ENCODE measurements around the gene MAL.

The MAL gene

DNA sequence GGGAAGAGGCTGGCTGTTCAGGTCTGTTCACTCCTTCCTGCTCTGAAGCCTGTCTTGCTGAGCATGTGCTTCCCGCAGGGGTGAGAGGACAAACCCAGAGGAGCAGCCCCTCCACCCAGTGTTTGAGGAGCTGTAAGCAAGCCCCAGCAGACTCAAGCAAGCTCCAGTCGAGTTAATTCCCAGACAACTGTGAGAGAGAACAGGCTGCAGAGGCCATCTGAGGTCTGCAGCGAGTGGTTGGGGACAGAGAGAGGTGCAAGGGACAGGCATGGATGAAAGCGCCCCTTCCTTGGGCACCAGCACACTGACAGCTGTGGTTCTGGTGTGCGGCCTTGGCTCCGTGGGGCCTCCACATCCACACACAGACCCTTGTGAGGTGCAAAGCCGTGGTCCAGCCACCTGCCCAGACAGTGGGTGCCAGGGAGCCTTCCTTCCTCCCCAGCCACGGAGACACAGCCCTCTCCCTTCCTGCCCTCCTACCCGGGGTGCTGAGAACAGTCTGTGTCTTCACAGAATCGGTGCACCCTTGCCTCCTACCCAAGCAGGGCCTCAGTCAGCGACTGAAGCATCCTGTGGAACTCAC, 36.2 kb downstream of the MAL start:
- Mint-ChIP-seq H3K36me3 (ENCODE audit: low read depth) (no peaks in the 10 kb centered on the region), H3K4me3 (no peak overlapping the region), H3K4me1 (ENCODE audit: low read depth) (peaks cover 21% of the 10 kb centered on the region), H3K27ac (peak overlapping the region; percentile 36), H3K9me3 (no peaks in the 10 kb centered on the region), H3K27me3 (no peaks in the 10 kb centered on the region)

DNA sequence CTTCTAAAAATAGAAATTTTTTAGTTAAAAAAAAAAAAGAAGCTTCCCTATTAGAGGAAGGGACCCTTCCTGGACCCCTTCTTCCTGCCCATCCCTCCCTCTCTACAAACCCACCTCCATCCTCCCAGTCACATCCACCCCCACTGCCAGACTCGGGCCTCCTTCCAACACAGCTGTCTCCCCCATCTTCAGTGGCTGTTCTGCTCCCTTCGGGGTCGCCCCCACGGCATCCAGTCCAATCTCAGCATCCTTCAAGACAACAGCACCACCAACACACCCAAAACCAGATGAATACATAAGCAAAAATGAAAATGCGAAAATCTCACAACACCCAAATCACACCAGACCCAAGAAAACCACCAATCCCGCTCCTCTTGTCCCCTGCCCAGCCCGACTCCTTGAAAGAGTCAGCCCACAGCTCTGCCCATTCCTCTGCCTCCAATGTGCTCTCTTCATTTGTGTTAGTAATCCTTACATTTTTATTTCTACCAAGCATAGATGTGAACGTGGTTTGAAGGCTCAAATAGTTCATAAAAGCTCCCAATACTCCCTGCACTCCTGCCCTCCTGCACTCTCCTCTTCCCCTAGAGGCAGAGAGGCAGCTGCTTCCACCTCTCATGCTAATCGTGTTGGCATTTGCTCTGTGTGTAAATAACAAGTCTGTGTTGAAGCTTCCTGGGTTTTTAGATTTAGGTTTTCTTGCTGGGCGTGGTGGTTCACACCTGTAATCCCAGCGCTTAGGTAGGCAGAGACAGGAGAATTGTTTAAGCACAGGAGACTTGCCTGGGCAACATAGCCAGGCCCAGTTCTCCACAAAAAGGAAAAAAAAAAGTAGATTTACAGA, 37.0 kb downstream of the MAL start:
- H3K4me3 Mint-ChIP-seq = no peak overlapping the region
- peaks cover 21% of the 10 kb centered on the region for H3K4me1 Mint-ChIP-seq (ENCODE audit: low read depth)
- H3K27ac Mint-ChIP-seq = peak overlapping the region; percentile 31
- H3K9me3 Mint-ChIP-seq = no peaks in the 10 kb centered on the region
- H3K27me3 Mint-ChIP-seq = no peaks in the 10 kb centered on the region
- no peaks in the 10 kb centered on the region for H3K36me3 Mint-ChIP-seq (ENCODE audit: low read depth)

DNA sequence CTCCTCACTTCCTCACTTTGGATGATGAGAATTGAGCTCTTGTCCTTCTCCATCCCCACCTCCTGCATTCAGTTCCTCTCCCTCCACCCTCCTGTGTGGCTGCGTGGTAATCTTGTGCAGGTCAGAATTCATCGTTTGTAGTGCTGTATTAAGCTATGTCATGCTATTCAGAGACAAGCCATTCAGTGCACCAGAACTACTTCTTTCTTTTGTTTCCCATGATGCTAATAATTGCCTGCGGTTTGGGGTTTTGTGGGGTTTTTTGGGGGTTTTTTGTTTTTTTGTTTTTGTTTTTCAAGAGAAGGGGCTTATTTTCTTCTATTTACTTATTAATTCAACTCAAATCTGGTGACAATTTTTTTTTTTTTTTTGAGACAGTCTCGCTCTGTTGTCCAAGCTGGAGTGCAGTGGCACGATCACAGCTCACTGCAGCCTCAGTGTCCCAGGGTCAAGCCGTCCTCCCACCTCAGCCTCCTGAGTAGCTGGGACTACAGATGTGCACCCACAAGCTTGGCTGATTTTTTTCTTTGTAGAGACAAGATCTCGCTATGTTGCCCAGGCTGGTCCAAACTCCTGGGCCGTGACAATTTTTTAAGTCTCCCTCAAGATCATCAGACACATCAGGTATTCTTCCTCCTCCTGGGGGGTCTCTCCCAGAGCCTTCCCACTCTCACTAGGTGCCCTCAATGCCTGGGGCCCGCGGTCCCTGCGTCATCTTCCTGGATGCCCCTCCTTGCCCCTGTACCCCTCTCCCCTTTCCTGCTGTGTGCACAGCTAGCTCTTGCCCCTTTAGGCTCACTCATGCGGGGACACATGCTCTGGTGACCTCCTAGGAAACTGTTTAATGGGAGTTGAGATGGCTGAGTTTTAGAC, 37.8 kb downstream of the MAL start:
- peak overlapping the region; percentile 21 for H3K27ac Mint-ChIP-seq
- H3K36me3 Mint-ChIP-seq (ENCODE audit: low read depth) = no peaks in the 10 kb centered on the region
- peaks cover under 1% of the 10 kb centered on the region for H3K9me3 Mint-ChIP-seq
- no peaks in the 10 kb centered on the region for H3K27me3 Mint-ChIP-seq
- peaks cover 21% of the 10 kb centered on the region for H3K4me1 Mint-ChIP-seq (ENCODE audit: low read depth)
- no peak overlapping the region for H3K4me3 Mint-ChIP-seq

DNA sequence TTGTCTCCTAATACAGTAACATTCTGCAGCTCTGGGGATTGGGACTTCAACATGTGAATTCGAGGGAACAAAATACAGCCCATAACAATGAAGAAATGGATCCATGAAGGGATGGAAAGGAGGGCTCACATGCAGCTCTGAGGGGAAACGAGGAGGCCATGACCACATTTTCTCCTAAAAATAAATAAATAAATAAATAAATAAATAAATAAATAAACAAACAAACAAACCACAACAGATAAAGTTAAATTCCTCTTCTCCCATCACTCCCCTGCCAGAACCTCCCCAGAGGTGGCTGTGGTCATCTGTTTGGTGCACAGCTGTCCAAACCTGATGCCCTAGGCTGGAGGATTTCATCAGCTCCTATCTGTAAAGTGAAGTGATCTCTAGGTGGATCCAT, 42.7 kb downstream of the MAL start:
- Mint-ChIP-seq H3K36me3 (ENCODE audit: low read depth) (no peaks in the 10 kb centered on the region), H3K4me3 (no peak overlapping the region), H3K27ac (no peak overlapping the region), H3K27me3 (no peaks in the 10 kb centered on the region), H3K9me3 (peaks cover 3% of the 10 kb centered on the region), H3K4me1 (ENCODE audit: low read depth) (peaks cover 12% of the 10 kb centered on the region)

DNA sequence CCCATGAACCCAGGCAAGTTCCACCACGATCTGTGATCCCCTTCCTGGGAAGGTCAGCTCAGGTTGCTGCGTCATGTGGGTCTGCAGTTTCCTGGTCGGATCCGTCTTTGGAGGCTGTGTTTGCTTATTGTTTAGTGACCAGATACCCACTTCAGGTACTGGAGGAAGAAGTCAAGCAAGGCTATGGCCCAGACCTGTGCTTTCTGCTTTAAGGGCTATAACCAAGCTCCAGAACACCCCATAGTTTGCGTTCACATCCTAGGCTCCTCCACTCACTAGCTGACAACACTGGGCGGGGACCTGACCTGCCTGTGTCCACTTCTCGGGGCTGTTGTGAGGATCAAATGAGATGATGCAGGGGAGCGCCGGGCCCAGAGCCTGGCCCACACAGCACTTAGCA, 44.0 kb downstream of the MAL start:
- H3K4me3 Mint-ChIP-seq = no peak overlapping the region
- peaks cover 3% of the 10 kb centered on the region for H3K9me3 Mint-ChIP-seq
- H3K27ac Mint-ChIP-seq = no peak overlapping the region
- no peaks in the 10 kb centered on the region for H3K27me3 Mint-ChIP-seq
- H3K4me1 Mint-ChIP-seq (ENCODE audit: low read depth) = peaks cover 18% of the 10 kb centered on the region
- H3K36me3 Mint-ChIP-seq (ENCODE audit: low read depth) = no peaks in the 10 kb centered on the region

DNA sequence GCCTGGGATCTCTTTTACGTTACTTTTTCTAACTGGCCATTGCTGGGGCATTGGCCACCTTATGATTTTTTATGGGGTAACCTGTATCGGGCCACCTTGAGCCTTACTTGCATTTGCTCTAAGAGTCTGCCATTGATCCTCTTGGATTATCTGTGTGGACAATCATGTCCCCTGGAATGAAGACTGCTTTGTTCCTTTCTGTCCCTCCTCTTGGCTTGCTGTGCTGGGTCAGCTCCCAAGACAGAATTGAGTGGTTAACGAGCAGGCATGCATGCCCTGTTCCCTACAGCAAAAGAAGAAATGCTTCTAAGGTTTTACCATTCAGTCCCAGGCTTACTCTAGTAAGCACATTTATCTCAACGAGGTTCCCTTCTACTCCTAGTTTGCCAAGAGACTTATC, 46.3 kb downstream of the MAL start:
- Mint-ChIP-seq H3K9me3 (peaks cover 3% of the 10 kb centered on the region), H3K27ac (no peak overlapping the region), H3K27me3 (no peaks in the 10 kb centered on the region), H3K4me3 (no peak overlapping the region), H3K36me3 (ENCODE audit: low read depth) (no peaks in the 10 kb centered on the region), H3K4me1 (ENCODE audit: low read depth) (peaks cover 41% of the 10 kb centered on the region)

DNA sequence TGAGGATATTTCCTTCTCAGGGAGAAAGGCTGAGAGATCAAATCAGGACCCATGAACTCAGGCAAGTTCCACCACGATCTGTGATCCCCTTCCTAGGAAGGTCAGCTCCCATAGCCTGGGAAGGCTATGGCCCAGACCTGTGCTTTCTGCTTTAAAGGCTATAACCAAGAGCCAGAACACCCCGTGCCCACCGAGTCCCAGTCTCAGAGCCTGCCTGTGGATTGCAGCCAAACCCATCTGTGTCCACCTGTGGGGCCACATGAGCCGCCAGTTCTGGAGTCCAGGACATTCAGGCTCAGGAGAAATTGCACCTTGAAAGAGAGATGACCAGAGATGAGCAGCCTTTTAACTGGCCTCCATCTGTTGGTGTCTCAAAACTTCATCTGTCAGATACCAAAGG, 46.9 kb downstream of the MAL start:
- Mint-ChIP-seq H3K4me1 (ENCODE audit: low read depth) (peaks cover 46% of the 10 kb centered on the region), H3K36me3 (ENCODE audit: low read depth) (no peaks in the 10 kb centered on the region), H3K4me3 (no peak overlapping the region), H3K27ac (no peak overlapping the region), H3K27me3 (no peaks in the 10 kb centered on the region), H3K9me3 (peaks cover 3% of the 10 kb centered on the region)

DNA sequence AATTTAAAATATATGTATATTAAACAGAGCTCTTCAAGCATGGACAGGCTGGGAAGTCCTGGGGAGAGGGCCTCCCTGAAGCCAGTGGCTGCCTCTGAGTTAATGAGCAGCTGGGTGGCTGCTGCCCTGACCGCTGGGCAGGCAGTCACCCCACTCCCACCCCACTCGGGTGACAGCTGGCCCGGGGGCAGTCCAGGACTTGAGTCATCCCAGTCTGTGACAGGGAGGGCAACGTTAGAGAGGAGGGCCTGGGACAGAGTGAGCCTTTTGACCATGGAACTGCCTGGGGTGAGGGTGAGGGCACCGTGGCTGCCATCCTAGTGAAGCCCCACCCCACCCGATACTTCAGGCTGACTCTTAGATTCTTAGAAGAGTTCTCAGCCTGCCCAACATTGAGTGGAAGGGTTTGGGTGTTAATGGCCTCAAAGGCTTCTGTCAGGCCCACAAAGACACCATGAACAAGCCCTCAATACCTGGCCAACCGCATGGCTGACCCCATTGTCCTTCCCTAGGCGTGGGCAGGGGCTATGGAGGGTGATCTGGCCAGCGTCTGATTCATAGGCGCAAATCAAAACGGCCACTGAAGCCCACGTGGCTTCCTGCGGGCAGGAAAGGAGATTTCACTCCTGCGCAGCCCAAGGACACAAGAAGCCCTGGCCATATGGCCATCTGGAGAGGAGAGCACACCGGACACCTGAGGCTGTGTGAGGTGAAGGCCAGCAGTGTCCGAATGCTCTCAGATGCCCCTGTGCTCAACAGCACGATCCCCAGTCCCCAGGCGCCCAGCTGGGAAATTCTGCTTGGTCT, 48.6 kb downstream of the MAL start:
- Mint-ChIP-seq H3K4me3 (peak overlapping the region; percentile 76), H3K27me3 (no peaks in the 10 kb centered on the region), H3K27ac (peak overlapping the region; percentile 89), H3K36me3 (ENCODE audit: low read depth) (no peaks in the 10 kb centered on the region), H3K4me1 (ENCODE audit: low read depth) (peaks cover 60% of the 10 kb centered on the region), H3K9me3 (no peaks in the 10 kb centered on the region)

DNA sequence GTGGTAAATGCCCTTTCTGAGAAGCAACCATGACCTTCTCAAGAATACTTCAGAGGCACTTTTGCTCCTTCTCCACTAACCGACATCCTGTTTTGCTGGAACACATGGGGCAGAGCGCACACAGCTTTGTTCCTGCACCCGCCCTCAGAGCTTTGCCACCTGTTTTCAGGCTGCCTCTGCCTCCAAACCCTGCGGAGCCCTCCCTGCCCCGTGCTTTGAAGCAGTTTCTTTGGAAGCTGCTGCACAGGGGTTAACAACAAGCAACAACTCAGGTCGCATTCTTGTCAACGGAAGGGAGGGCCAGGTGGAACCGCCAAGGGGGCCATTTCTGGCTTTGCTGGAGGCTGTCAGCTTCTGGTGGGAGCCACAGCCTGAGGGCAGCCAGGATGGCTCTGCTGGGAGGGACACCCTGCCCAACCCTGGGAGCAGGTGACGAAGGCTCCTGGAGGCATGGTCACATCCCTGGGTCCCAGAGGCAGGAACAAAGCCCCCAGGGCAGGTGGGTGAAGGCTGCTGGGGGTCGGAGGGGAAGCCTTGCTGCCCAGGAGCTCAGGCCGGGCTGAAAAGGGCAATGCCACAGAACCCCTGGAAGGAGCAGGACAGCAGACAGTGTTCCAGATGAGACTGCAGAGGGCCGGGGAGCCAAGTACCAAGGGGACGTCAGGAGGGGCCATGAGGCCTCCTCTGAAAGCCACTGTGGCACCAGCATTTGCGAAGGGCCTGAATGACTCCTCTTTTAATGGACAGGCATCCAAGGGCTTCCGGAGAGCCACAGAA, 49.3 kb downstream of the MAL start:
- peak overlapping the region; percentile 89 for H3K27ac Mint-ChIP-seq
- H3K4me1 Mint-ChIP-seq (ENCODE audit: low read depth) = peaks cover 63% of the 10 kb centered on the region
- peak overlapping the region; percentile 76 for H3K4me3 Mint-ChIP-seq
- H3K36me3 Mint-ChIP-seq (ENCODE audit: low read depth) = no peaks in the 10 kb centered on the region
- H3K27me3 Mint-ChIP-seq = no peaks in the 10 kb centered on the region
- H3K9me3 Mint-ChIP-seq = no peaks in the 10 kb centered on the region

DNA sequence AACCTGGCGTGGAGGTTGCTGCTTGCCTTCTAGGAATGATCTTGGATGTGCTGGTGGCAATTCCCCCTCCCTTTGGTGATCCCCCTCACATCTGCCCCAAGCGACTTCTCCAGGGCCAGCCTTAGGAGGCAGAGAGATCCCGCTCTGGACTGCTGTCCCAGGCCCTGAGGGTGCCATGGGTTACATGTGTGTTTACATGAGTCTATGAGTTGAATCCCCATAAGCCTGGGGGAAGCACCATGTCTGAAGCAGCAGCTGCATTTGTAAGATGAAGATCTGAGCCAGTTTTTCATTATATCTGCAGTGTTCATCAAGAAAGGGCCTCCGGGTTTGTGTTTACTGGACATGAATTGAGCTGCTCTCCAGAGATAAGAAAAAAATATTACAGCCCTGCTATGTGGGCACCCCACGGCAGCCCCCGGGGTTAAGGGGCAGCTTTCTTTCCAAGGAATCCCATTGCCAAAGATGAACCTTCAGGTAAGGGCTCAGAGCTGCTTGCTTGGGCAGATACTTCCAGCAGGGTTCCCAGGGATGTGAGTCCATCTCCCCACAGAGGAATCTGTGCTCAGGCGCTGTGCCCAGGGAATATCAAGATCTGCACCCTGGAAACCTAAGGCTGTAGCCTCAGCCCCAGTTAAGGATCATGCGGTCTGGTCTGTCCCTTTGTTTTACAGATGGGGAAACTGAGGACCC, 50.1 kb downstream of the MAL start:
- Mint-ChIP-seq H3K9me3 (no peaks in the 10 kb centered on the region), H3K4me1 (ENCODE audit: low read depth) (peaks cover 63% of the 10 kb centered on the region), H3K4me3 (peak overlapping the region; percentile 76), H3K27me3 (no peaks in the 10 kb centered on the region), H3K27ac (peak overlapping the region; percentile 89), H3K36me3 (ENCODE audit: low read depth) (no peaks in the 10 kb centered on the region)

DNA sequence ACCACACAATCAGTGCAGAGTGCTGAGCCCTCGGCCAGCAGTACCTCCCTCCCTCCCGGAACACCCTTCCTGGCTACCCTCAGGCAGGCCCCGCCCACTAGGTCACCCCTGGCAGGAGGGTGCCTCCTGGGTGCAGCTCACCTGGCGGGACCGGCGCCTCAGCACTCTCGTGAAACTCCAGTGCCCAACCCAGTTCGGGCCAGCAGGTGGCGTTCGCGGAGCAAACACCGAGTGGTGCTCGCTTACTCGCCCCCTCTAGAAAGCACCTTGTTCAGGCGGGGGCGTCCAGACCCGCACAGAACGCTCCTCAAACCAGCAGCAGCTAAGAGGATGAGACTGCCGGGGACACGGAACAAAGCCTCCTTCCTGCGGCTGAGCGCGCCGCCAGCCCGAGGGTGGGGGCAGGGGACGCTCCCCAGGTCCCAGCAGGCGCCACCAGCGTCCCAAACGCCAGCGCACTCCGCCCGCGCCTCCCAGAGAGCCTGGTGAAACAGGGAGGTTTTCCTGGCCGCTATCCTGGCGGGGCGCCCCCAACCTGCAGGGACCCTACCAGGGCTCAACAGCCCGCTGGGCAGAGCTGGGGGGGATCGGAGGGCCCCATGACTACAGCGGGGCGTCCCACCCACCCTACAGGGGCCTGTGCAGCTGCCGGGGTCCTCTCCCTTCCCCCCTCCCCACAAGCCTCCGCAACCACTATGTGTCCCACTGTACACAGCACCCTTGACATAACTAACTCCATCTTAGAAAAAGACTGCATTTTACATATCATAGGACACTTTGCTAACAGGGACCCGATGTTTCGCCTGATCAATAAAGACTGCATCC, 51.4 kb downstream of the MAL start:
- Mint-ChIP-seq H3K9me3 (no peaks in the 10 kb centered on the region), H3K36me3 (ENCODE audit: low read depth) (no peaks in the 10 kb centered on the region), H3K4me1 (ENCODE audit: low read depth) (peaks cover 63% of the 10 kb centered on the region), H3K27ac (peak overlapping the region; percentile 36), H3K27me3 (no peaks in the 10 kb centered on the region), H3K4me3 (peak overlapping the region; percentile 76)

DNA sequence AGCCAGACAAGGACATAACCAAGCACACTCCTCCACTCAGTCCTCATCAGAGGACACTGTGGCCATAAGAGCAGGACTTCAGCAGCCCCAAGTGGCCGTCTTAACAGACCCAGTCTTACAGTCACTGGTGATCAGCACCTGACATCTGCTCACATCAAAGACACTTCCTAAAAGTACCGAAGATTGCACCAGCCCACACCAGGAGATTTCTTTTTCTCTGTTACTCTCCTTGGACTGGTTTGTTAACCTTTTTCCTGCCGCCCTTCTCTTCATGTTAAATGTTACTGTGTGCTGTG, 52.0 kb downstream of the MAL start:
- peak overlapping the region; percentile 22 for H3K27ac Mint-ChIP-seq
- H3K36me3 Mint-ChIP-seq (ENCODE audit: low read depth) = no peaks in the 10 kb centered on the region
- no peaks in the 10 kb centered on the region for H3K27me3 Mint-ChIP-seq
- peak overlapping the region; percentile 1 for H3K4me3 Mint-ChIP-seq
- no peaks in the 10 kb centered on the region for H3K9me3 Mint-ChIP-seq
- H3K4me1 Mint-ChIP-seq (ENCODE audit: low read depth) = peaks cover 63% of the 10 kb centered on the region

All from stimulated activated naive CD8-positive, alpha-beta T cell treated with anti-CD3 and anti-CD28 coated beads, Interleukin-15, Interleukin-2, amounts not matched to agents 100 ng/mL and 50 ng/mL, for 24 hours (primary cell).